ENCODE measurements around the gene ZBTB43.

GRCh38 chr9:126875756-126876510 lies 71.1 kb downstream of the ZBTB43 start:
- no peak for TF ChIP-seq EZH2 (IDR thresholded peaks at IDR 0.05)
- TF ChIP-seq POLR2AphosphoS5 (IDR thresholded peaks at IDR 0.05; ENCODE audit: borderline replicate concordance, low read depth, low read length), result no peak; the same call in 1 of the 2 replicates
